Stimulated activated CD8-positive, alpha-beta memory T cell treated with anti-CD3 and anti-CD28 coated beads, Interleukin-2, amount 100 ng/mL, for 1 hour (primary cell): ENCODE data around the gene PALM3.

Experiments used
- DNase-seq, 2 donors: peaks; one replicate each; pipeline ENCODE4 v3.0.0-alpha.2; 2020; ENCODE audit warnings: low read depth in 2 of 2

Gene PALM3, protein sequence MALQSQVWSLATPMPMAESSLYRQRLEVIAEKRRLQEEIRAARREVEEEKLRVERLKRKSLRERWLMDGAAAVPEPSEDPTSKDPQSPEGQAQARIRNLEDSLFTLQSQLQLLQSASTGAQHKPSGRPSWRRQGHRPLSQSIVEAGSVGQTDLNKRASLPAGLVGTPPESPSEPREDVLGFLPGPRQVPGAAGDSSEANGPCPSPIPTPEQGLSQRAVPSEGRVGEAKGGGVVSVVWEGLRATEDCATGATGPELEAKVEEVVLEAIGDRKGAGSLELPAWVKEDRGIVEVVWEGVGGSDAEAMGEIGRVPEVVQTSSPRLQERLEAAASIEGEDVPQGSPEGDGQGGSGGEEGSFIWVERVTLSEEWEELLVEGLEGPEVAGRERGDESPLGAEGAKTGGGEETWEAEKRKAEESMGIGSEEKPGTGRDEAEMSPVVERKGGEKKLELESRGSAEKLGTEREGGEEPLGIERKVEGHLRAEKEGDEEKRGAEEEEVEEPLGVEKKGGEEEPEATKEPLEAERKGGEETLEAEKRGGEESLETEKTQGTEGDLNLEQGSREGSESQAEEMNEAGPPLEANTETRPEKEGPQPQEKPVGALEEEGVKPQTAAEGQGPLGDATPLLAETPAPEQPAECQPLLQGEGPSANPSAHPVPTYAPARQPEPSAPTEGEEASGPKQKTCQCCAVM

DNA sequence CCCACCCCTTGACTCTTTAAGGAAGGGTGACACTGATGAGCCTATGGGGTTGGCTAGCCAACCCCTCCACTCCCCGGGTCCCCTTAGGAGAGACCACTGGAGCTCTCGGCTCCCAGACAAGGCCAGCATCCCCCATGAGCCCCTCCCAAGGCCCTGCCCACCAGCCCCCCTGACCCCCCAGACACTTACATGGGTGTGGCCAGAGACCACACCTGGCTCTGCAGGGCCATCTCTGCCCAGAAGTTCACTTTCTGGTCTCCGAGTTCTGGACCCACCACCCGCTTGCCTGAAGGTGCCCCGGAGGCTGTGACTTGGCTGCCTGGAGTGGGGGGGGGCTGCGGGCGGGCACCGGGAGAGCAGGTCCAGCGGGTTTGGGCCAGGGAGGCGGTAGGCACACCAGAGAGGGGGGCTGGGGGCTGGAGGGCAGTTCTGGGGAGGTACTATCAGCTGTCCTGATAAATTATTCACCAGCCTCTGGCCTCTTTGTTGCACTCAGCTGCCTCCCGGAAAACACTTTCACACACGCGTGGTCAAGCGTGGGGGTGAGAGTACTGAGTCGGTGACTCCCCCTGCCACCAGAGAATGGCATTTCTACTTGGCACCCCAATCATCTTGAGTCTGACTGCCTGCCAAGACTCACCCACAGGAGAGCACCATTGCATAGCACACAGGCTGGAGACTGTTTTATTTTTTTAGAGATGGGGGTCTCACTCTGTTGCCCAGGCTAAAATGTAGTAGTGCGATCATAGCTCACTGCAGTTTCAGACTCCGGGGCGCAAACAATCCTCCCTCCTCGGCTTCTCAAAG lies at the start of gene PALM3:
PALM3 (minus strand) TSS at position 326 of the 807 bp plus-strand sequence; CDS start at position 230, 96 bp downstream.
- DNase-seq = no peak

DNA sequence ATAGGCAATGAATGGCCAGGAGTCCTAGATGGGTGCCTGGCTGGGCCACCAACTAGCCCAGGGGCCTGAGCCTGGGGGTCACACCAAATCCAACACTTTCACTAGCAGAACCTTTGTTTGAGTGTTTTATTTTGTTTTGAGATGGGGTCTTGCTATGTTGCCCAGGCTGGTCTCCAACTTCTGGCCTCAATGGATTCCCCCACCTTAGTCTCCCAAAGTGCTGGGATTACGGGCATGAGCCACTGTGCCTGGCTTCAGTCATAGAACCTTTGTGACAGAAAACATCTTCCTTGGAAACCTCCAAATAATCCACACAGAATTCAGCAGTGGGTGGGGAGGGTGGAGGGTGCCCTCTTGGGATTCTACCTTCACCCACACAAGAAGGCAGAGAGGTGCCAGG lies 49.6 kb upstream of the PALM3 start:
- DNase-seq = no peak

DNA sequence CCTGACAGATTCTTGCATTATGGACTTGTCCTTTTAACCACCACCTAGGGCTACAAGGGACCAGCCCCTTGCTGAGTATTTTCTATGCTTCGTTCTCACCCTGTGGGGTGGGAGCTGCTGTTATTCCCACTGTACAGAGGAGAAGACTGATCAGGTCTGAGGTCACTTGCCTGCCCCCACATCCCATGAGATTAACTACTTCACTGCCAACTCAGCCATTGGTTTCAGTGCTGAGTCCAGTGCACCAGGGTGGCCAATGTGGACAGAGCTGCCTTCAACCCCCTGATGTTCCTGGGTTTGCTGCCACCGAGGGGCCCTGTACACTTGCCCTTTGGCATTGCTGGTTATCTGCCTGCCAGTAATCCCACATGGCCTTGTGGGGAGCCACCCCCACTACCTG lies 48.8 kb upstream of the PALM3 start:
- no peak for DNase-seq

DNA sequence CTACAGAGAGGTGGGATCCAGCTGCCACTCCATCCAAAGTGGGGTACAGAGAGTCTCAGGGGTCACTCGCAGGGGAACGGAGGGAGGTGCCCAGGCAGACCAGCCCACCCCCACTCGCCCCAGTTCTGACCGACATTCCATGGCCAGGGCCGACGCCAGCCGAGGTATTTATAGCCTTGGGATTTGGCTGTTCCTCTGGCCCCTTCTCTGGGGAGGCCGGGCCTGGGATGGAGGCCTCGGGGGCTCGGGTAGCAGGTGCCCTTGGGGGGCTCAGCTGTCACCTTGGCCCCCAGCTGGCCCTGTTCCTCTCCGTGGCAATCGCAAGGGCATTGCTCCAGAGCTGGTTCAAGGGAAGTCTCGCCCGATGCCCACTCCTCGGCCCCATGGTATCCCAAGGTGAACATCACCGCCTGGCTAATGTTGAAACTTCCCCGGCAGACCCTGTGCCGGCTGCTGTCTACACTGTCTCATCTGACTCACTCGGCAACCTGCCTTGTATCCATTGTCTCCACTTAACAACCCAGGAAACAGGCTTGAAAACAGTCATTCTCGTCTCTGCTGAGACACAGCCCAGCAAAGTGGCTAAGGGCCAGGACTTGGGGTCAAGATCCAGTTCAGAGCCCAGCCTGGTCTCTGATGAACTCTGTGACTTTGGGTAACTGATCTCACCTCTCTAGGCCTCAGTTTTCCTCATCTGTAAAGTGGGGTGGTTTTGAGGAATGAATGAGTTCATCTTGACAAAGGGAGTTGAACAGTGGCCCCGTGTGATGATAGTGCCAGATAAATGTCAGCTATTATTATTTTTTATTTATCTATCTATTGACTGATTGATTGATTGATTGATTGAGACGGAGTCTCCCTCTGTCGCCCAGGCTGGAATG lies 45.9 kb upstream of the PALM3 start:
- no peak for DNase-seq

DNA sequence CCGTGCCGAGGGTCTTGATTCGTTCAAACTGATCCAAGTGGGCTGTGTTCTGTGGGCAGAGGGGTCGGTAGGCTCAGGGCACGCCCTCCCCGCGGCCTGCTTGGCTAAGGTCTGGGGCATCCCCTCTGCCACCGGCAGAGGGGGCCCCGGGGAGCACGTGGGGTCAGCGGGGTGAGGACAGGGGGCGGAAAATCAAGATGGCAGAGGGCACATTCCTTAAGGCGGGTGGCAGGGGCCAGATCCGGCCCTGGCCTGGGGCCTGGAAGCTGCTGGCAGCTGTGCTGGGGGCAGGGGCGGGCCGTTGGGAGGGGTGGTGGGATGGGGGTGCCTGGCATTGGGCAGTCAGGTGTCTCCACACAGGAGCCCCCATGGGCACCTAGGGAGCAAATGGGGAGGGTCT lies 45.0 kb upstream of the PALM3 start:
- DNase-seq = no peak

DNA sequence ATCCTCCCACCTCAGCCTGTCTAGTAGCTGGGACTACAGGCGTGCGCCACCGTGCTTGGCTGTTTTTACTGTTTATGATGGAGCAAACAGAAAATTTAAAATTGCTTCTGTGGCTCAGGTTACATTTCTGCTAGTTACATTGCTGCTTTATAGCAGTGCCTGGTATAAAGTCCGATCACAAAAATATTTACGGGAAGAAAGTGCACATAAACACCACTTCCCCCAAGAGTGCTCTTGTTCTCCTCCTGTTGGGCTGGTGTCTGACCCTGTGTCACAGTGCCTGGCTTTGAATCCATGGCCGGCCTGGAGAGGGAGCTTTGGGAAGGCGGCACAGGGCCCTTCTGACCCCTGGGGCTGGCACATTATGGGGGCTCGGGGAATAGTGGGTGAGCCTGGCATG lies 43.8 kb upstream of the PALM3 start:
- no peak for DNase-seq

DNA sequence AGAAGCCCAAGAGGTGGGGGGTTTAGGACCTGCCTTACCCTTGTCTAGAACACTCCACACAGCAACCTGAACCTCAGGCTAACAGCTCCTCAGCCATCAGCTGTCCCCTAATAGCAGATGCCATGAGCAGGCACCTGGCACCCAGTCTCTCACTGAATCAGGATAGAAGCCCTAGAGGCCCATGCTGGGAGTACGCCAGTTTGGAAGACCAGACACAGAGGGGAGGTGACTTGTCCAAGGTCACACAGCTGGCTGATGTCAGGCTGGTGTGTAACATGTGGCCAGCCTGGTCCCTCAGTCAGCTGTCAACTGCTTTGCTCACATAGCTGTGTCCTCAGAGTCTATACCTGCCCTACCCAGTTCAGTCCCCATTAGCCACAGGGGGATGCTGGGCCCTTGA lies 41.4 kb upstream of the PALM3 start:
- DNase-seq = no peak

DNA sequence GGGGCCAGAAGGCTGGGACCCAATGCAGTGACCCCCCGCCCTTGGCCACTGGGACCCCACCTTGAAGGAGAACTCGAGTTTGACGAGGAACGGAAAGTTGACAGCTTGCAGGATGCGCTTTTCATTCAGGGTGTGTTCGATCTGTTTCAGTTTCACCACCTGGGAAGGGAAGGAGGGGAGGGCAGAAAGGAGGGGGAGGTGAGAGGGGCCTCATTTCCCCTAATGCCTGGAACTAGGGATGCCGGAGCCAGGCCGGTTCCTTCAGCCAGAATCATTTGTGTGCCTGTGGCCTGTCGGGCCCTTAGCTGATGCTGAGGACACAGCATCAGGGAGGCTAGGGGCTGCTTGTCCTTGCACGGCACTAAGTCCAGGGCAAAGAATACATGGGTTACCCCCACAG lies 40.9 kb upstream of the PALM3 start:
- DNase-seq = no peak

DNA sequence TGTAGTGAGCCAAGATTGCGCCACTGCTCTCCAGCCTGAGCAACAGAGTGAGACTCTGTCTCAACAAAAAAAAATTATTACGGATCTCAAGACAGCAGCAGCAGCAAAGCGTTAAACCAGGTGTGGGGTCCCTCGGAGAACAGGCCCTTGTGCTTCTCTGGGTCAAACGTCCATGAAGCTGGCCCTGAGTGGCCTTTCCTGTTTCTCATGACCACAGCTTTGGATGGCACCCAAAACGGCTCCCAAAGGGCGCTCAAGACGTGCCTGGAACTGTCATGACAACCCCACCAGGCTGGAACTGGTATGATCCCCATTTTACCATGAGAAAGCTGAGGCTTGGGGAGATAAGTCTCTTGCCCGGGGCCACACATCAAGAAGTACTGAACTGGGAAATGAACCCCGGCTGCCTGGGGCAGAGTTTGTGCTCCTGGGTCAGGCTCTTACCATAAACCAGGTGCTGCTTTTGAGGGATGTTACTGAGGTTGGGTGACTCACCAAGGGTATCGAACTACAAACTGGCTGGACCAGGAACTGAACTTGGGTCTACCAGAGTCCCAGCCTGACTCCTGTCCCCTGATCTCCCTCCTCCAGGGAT lies 40.3 kb upstream of the PALM3 start:
- DNase-seq = no peak

DNA sequence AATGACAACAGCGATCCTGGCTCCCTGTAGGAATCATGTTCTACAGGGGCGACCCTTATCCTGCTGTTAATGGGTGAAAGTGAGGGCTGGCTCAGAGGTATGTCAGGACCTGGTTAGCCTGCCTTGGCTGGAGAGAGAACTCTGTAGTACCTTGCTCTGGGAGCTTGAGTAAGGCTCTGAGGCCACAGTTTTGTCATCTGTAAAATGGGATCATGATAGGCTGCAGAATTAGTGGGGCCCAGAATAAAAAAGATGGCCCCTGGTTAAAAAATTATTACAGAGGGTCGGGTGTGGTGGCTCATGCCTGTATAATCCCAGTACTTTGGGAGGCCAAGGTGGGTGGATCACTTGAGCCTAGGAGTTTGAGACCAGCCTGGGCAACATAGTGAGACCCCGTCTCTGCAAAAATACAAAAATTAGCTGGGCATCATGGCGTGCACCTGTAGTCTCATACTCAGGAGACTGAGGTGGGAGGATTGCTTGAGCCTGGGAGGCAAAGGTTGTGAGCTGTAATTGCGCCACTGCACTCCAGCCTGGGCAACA lies 39.2 kb upstream of the PALM3 start:
- no peak for DNase-seq

DNA sequence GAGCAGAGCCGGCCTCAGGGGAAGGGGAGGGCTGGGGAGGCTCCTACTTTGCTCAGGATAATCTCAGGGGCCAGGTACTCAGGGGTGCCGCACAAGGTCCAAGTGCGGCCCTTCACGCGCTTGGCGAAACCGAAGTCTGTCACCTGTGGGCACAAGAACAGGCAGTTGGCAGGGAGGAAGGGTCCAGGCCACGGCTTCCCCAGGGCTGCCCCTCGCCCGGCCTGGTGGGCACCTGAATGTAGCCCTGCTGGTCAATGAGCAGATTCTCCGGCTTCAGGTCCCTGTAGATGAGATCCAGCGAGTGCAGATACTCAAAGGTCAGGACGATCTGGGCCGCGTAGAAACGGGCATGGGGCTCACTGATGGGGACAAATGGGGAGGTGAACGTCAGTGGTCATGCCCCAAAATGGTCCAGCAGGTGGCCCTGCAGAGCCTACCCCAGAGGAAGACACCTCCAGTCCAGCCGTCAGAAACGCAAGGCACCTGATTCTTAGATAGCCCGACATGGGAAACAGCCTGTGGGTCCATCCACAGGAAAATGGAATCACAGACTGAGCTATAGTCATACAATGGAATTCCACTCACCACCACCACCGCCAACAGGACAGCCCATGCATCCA lies 35.8 kb upstream of the PALM3 start:
- DNase-seq = no peak

DNA sequence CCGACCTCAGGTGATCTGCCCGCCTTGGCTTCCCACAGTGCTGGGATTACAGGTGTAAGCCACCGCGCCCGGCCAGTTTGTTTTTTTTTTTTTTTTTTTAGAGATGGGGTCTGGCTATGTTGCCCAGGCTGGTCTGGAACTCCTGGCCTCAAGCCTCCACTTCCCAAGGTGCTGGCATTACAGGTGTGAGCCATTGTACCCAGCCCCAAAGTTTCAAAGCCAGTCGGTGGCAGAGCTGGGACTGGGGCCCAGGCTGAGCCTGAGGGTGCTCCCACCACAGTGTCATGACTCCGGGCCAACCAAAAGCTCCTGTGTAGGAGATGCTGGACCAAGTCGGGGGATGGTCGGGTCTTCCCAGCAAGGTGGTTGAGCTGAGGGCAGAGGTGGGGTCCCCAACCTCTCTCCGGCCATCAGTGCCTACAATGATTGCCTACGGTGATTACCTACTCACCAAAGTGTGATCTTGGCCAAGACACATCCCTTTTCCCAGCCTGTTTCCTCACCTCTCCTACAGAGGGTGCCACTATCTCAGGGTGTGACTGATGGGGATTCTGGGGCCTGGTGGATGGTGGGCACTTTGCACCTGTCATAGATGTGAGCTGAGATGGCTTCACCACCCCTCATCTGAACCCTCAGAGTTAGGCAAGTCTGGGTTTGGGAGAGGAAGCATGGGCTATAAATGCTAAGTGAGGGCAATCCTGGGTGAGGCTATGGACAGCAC lies 34.6 kb upstream of the PALM3 start:
- no peak for DNase-seq

DNA sequence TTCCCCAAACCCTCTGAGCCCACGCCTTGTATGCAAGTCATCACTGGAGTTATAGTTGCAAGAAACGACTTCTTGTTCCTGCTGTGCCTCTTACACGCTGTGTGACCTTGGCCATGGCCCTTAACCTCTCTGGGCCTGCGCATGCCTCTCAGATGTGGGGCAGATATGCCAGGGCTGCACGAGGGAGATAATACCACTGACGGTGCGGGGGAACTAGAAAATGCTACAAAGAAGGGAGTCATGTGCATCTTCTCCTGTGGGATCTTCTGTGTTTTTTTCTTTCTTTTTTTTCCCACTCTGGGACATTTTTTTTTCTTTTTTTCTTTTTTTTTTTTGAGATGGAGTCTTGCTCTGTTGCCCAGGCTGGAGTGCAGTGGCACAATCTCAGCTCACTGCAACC lies 33.0 kb upstream of the PALM3 start:
- DNase-seq = no peak

DNA sequence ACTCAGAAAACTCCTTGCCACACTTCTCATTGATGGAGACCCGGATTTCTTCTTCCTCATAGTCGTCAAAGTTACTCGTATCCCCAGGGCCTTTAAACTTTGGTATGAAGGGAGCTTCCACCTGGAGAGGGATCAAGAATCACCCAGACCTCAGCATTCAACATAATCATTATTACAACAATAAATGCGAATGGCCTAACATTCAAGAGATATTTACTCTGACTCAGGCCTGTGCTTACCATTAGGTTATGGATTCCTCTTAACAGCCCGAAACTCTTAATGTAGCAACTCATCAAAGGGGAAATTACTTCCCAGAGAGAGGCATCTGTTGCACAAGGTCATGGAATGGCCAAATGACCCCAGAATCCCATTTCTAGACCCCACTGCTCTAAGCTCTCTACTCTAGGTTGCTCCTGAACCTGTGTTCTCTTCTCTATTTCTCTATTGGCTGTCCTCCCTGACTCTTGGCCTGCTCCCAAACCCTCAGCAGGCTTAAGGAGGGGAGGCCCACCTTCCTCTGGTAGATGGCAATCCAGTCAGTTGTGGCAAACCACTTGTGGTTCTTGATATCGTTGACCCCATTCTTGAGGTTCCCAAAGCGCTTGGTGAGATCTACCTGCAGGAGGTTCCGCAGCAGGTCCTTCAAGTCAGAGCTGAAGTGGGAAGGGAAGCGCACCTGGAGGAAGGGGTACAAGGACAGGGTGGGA lies 31.4 kb upstream of the PALM3 start:
- no peak for DNase-seq

DNA sequence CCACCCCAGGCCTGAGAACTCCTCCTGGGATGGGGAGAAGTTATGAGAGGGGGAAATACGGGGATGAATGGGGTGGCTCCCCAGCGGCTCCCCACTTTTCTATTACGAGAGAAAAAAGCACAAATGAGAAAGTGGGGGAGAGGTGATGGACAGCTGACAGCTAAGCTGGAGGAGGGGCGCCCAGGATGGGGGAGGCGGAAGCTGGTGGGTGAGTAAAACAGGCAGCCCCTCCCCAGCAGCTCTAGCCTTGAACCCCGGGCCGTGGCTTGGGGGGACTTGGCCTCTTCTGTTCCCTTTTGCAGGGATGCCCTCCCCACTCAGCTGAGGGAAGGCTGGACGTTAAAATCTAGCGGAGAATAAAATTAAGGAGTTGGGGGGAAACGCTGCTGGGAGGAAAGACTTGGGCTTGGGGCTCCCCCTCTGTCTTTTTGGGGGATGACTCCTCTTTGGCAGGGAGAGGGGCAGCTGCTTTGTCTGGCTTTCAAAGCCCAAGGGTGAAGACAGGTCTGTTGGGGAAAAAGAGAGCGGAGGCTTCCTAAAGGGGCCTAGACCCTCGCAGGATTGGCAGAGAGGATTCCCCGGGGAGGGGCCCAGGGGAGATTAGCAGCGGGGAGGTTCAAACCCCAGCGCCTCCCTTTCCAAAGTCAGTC lies 30.1 kb upstream of the PALM3 start:
- no peak for DNase-seq

DNA sequence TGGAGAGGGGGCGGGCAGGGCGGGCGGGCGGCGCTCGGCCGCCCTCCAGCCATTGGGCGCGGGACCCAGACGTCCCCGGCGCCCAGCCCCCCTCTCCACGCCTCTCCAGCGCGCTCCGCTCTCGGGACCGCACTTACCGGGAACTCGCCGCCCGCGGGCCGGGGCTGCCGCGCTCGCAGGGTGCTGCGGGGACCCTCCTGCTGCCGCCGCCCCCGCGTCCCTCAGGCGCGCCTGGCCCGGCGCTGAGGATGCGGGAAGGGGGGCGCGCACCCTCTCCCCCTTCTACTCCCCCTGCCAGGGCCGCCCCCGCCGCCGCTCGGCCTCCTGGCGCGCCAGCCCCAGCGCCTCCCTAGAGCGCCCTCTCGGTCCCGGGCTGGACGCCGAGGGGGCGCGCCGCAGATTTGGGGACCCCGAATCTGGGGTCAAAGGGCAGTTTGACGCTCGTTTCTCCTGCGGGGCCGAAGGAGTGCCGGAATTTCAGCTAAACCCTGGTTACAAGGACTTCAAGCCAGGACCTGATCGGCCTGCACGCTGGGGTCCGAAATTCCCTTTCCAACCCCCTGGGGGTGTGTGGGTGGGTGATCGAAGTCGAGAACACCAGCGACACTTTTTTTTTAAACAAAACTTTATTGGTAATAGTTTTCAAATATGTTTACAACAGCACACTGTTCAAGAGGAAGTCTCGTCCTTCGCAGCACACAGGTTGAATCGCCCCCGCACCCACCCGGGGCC lies 29.4 kb upstream of the PALM3 start:
- peak in 1 of 2 donors; percentile 35 for DNase-seq

DNA sequence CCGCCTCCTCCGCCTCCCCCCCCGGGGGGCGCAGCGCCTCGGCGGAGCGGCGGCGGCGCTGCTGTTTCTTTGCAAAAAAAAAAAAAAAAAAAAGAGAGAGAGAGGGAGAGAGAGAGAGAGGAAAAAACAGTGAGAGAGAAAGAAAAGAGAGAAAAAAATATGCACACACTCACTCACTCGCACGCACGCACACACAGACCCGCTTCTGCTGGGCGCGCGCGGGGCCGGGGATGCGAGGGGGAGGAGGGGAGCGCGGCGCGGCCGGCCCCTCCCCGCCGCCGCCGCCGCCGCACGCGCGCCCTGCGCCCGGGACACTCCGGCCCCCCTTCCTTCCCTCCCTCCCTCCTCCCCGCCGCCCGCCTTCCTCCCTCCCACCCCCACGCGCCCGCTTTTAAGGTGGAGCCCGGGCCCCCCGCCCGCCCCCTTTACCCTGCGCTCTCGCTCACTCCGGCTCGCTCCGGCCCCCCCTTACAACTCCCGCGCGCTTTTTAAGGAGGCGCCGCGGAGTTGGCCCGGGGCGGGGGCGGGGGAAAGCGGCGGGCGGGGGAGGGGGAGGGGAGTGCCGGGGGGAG lies 28.7 kb upstream of the PALM3 start, which contains the start of gene SAMD1:
SAMD1 (minus strand) TSS at position 243 of the 572 bp plus-strand sequence.
- peak; percentile 71 to 86 for DNase-seq
